Gastrocnemius medialis (tissue), 4 donors: ENCODE measurements around the gene NFYA.

Experiments
- CTCF ChIP-seq, 5 experiments: fragments of 450-650 bp in 3 of 5; fragments of 200-600 bp in 2 of 5; sonication (generic) in 2 of 5; IDR thresholded peaks in 4 of 5; conservative IDR thresholded peaks in 1 of 5; 1 replicate in 4 of 5; 2 replicates in 1 of 5; pipeline ENCODE4 v1.5.1; 2016 to 2019; ENCODE audit warnings: antibody characterized with exemption in 5 of 5, mild to moderate bottlenecking in 3 of 5, moderate library complexity in 3 of 5
- POLR2A ChIP-seq, 2 donors: fragments of 450-650 bp; IDR thresholded peaks; one replicate each; pipeline ENCODE4 v1.6.1; 2017; ENCODE audit warnings: antibody characterized with exemption in 2 of 2, mild to moderate bottlenecking in 2 of 2, moderate library complexity in 2 of 2

DNA sequence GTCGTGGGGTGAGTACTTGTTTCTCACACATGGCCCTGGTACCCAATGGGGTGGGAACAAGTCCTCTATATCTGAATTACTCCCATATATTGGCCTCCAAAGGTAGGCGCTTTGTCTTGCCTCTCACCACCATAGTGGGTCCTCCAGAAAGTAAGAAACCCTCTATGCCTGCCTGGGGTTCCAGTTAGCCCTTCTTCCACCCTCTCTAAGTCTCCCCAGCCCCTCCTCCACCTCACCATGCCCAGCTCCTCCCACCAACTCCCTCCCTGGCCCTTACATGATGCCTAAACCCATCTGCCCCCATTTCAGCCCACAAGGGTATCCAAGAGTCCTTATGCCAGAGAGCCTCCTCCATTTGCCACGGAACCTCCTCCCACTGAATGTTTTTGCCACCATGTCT lies 29.6 kb upstream of the NFYA start:
- TF ChIP-seq CTCF (IDR thresholded peaks at IDR 0.05 in 4 of 5, conservative IDR thresholded peaks at IDR 0.05 in 1 of 5) (no peak), POLR2A (IDR thresholded peaks at IDR 0.05) (no peak)
